Activated CD4-positive, alpha-beta T cell treated with anti-CD3 and anti-CD28 coated beads, Interleukin-2, Interleukin-6, amounts not matched to agents 100 ng/mL and 50 ng/mL, durations not matched to agents 16 hours and 8 hours (primary cell): ENCODE results near the gene CORO7.
"Not testable (repeated sequence)": the region's sequence is repeated elsewhere in the genome, so short reads cannot be mapped to it uniquely, and the experiment has no call there.

ENCODE experiments used
- DNase-seq: peaks from one replicate; pipeline ENCODE4 v3.0.0-alpha.2; 2020

The CORO7 gene

GRCh38 chr16:4399001-4399730 lies 17.2 kb downstream of the CORO7 start:
- DNase-seq = no peak

GRCh38 chr16:4395055-4395726 lies 21.2 kb downstream of the CORO7 start:
- no peak for DNase-seq

GRCh38 chr16:4393850-4394249 lies 22.5 kb downstream of the CORO7 start:
- DNase-seq = not testable (repeated sequence)

GRCh38 chr16:4393240-4393600 lies 23.2 kb downstream of the CORO7 start:
- DNase-seq = no peak

GRCh38 chr16:4392382-4393239 lies 23.8 kb downstream of the CORO7 start:
- no peak for DNase-seq

GRCh38 chr16:4391631-4392381 lies 24.6 kb downstream of the CORO7 start:
- no peak for DNase-seq

- no peak for DNase-seq
These were observed 25.8 kb downstream of the CORO7 start for GRCh38 chr16:4390266-4391260.

GRCh38 chr16:4389051-4389955 lies 27.1 kb downstream of the CORO7 start:
- no peak for DNase-seq

- DNase-seq = no peak
These were observed 27.9 kb downstream of the CORO7 start for GRCh38 chr16:4388271-4389021.

- no peak for DNase-seq
These were observed 28.6 kb downstream of the CORO7 start for GRCh38 chr16:4387781-4388180.

GRCh38 chr16:4386951-4387565 lies 29.3 kb downstream of the CORO7 start:
- no peak for DNase-seq

- DNase-seq = no peak
These were observed 30.0 kb downstream of the CORO7 start for GRCh38 chr16:4386451-4386805.

GRCh38 chr16:4385789-4386450 lies 30.5 kb downstream of the CORO7 start:
- DNase-seq = no peak

- no peak for DNase-seq
These were observed 31.2 kb downstream of the CORO7 start for GRCh38 chr16:4385066-4385788.

- DNase-seq = no peak
These were observed 31.9 kb downstream of the CORO7 start for GRCh38 chr16:4384509-4384942.

- DNase-seq = no peak
These were observed 32.6 kb downstream of the CORO7 start for GRCh38 chr16:4383591-4384444.

GRCh38 chr16:4382795-4383357 lies 33.5 kb downstream of the CORO7 start:
- no peak for DNase-seq
